Mucosa of descending colon (tissue), 3 donors: Measurements from ENCODE around the gene PSME2. TPM values are rescaled to one million over a fixed set of nuclear protein-coding genes. Genes with fewer than 3 reads are reported as not detected.

Experiments used
- ATAC-seq: fragments of 200-7000 bp; cut with Tn5 transposase; one replicate; pipeline ENCODE4 v1.9.1; 2020; ENCODE audit warnings: mild to moderate bottlenecking, moderate library complexity
- DNase-seq, 3 donors: peaks; one replicate each; pipeline ENCODE4 v3.0.0-alpha.2; 2020
- H3K36me3 ChIP-seq: fragments of 200-600 bp; one replicate; pipeline ENCODE4 v1.8.0; 2021; ENCODE audit warnings: low read depth, mild to moderate bottlenecking
- H3K4me1 ChIP-seq: fragments of 200-600 bp; one replicate; pipeline ENCODE4 v1.8.0; 2021; ENCODE audit warnings: low read depth, mild to moderate bottlenecking
- H3K4me3 ChIP-seq: fragments of 200-600 bp; one replicate; pipeline ENCODE4 v1.8.0; 2021; ENCODE audit warnings: mild to moderate bottlenecking
- H3K9me3 ChIP-seq: fragments of 200-600 bp; one replicate; pipeline ENCODE4 v1.8.0; 2021; ENCODE audit warnings: mild to moderate bottlenecking
- intact Hi-C, 2 donors: fragments of 100-400 bp; cut with DNase I in 1 of 2; cut with micrococcal nuclease in 1 of 2; formaldehyde crosslinking; loops; one replicate each; pipeline versions ENCODE4 v1.11.0 to v1.11.1; 2022; cut with DNase I, micrococcal nuclease
- total RNA-seq, 3 donors: library from RNA; stranded (reverse); fragmentation: NEBNext Ultra II Directional in 2 of 3; extraction: Animal tissue kit (Norgen Biotek cat#: 25700) in 2 of 3; gene quantifications; one replicate each; pipeline versions ENCODE4 v1.2.1 to v1.2.4, GENCODE V29; 2021 to 2023
- TF ChIP-seq, protein P1 (sequence below): fragments of 200-600 bp; IDR thresholded peaks from one replicate; pipeline ENCODE4 v1.8.0; 2022; ENCODE audit warnings: antibody characterized with exemption, mild to moderate bottlenecking
- donor health status: DM: no; HTN: no; CAD: no; lungs with moderate emphysema.
- donor health status: DM: no; HTN: no; CAD: no.
- donor health status: DM: no; HTN: yes; CAD: no.

PSME2 gene
- total RNA-seq, 3 donors from 2014 or later, result 141 to 295 (median 191) TPM

DNA sequence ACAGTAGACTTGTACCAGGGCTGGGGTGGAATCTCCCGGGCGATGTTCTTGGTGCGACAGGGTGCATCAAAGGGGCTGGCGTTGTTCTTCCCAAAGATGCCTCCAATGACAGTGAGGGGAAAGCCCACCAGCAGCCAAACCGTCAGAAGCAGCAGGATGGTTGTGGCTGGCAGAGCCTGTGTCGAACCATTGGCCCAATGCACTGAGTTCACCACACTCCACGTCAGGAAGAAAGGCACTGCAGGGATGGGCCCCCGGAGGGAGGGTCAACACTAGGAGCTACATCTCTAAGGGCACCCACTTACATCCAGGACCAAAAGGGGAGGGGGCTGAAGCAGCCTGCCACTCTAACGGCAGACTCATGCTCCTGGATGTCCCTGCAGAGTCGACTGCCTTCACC, 44.0 kb upstream of the PSME2 start:
- intact Hi-C loops, result no loop called here

DNA sequence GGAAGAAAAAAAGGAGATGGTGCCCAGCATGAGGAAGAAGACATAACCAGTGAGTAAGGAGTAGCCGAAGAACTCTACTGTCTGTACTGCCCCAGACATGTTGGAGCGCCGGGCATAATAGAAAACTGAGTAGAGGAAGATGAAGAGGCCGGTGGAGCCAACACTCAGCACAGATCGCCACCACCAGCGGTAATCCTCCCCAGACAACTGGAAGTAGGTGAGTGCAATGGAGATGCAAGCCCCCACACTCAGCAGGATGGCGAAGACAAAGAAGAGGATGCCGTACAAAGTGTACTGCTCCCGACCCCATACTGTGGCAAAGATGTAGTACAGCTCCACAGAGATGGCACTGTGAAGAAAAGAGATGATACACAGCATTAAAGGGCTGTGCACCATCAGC, 43.0 kb upstream of the PSME2 start:
- DNase-seq (no peak), ATAC-seq (no peak)
- Histone ChIP-seq H3K4me3 (no peak overlapping the region), H3K9me3 (no peaks in the 10 kb centered on the region), H3K4me1 (peaks cover 8% of the 10 kb centered on the region), H3K36me3 (no peaks in the 10 kb centered on the region)
- intact Hi-C loops, result no loop called here
- TF ChIP-seq, protein P1, sequence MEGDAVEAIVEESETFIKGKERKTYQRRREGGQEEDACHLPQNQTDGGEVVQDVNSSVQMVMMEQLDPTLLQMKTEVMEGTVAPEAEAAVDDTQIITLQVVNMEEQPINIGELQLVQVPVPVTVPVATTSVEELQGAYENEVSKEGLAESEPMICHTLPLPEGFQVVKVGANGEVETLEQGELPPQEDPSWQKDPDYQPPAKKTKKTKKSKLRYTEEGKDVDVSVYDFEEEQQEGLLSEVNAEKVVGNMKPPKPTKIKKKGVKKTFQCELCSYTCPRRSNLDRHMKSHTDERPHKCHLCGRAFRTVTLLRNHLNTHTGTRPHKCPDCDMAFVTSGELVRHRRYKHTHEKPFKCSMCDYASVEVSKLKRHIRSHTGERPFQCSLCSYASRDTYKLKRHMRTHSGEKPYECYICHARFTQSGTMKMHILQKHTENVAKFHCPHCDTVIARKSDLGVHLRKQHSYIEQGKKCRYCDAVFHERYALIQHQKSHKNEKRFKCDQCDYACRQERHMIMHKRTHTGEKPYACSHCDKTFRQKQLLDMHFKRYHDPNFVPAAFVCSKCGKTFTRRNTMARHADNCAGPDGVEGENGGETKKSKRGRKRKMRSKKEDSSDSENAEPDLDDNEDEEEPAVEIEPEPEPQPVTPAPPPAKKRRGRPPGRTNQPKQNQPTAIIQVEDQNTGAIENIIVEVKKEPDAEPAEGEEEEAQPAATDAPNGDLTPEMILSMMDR, result no peak

More for the DNA sequence above, 44.0 kb upstream of the PSME2 start:
- Histone ChIP-seq H3K36me3 (no peaks in the 10 kb centered on the region), H3K9me3 (no peaks in the 10 kb centered on the region), H3K4me1 (peaks cover 12% of the 10 kb centered on the region), H3K4me3 (no peak overlapping the region)
- TF ChIP-seq, protein P1, result no peak
- ATAC-seq (no peak), DNase-seq (no peak)

DNA sequence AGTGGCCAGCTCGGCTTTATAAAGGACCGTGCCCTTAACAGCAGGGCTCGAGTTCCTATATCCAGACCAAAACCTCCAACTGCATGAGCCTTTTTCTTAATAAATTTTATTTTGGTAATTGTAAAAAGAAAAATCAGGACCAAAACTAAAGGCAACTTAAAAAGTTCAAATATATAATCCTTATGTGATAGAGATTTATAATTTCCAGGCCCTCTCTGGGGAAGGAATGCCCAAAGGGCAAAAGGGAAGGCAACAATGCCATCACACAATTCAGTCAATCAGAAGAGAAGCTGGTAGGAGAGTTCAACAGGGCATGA, 42.6 kb upstream of the PSME2 start:
- H3K4me3 ChIP-seq, result peak overlapping the region; percentile 20
- no peak for ATAC-seq
- H3K4me1 ChIP-seq, result peaks cover 7% of the 10 kb centered on the region
- no peaks in the 10 kb centered on the region for H3K36me3 ChIP-seq
- no peak for DNase-seq
- intact Hi-C loops, result no loop called here
- TF ChIP-seq, protein P1, result no peak
- no peaks in the 10 kb centered on the region for H3K9me3 ChIP-seq

DNA sequence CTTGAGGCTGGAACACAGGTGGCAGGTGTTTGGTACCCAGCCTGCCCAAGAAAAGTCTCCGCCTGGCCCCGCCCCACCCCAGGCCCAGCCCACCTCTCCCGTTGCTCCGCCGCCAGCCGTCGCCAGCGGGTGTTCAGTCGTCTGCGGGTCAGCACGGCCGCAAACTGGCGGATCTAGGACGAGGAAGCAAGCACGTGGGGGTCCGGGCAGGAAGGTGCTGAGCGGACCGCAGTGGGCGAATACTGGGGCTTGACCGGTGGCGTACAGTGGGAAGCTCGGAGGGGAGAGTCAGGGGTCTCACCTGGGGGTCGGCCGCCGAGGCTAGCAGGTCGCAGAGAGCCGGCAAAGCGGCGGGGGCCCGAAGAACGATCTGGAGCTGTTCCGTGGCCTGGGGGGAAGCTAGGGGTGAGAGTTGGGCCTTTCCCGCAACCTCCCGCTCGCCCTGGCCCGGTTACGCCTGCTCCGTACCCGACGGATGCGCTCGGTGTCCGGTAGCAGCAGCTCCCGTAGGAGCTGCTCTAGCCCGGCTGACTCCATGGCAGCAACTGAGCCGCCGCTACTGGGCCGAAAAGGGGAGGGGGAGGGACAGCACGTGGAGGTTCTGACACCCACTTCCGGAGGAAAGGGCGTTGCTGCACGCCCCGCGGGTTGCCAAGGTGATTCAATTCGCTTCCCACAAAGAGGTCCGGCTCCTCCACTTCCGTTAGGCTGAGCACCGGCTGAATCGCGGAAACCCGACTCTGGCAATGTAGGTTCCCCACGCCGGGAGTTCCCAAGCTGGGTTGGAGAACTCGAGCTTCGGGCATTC, 42.0 kb upstream of the PSME2 start, which contains the start of gene IPO4:
TSS of gene IPO4 (minus strand) at position 566 of the 808 bp plus-strand sequence. CDS start at position 537, 29 bp downstream.
- intact Hi-C loops, result no loop called here
- H3K9me3 ChIP-seq, result no peaks in the 10 kb centered on the region
- ATAC-seq, result peak; percentile 98
- peak; percentile 94 to 97 (median 94) for DNase-seq
- H3K4me3 ChIP-seq, result peak within 1 kb of the TSS; percentile 20
- peaks cover 7% of the 10 kb centered on the region for H3K4me1 ChIP-seq
- no peaks in the 10 kb centered on the region for H3K36me3 ChIP-seq
- TF ChIP-seq, protein P1, result no peak

DNA sequence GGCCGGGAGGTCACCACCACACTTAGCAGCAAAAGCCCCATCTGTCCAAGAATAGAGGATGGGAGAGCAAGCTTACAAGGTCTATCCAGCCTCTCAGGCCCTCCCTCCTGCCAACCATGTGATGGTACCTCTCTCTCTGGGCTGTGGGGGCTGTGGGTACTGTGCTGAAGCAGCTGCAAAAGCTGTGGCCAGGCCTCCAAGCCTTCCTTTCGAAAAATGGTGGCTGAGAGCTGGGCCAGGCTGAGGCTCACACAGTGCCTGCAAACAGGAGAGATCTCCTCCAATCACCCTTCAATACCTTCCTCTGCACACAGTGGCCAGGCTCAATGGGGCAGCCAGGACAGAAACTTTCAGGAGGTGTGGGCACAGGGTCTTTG, 41.1 kb upstream of the PSME2 start:
- no peak for DNase-seq

More for the DNA sequence above, 41.1 kb upstream of the PSME2 start:
- Histone ChIP-seq H3K36me3 (no peaks in the 10 kb centered on the region), H3K9me3 (no peaks in the 10 kb centered on the region), H3K4me3 (no peak overlapping the region), H3K4me1 (peaks cover 7% of the 10 kb centered on the region)
- intact Hi-C loops, result no loop called here
- TF ChIP-seq, protein P1, result no peak
- no peak for ATAC-seq
